ENCODE results near the gene MDGA2.

MDGA2 gene

GRCh38 chr14:47483449-47483848 is 192.0 kb downstream of the MDGA2 start:
- no peak for DNase-seq

DNA sequence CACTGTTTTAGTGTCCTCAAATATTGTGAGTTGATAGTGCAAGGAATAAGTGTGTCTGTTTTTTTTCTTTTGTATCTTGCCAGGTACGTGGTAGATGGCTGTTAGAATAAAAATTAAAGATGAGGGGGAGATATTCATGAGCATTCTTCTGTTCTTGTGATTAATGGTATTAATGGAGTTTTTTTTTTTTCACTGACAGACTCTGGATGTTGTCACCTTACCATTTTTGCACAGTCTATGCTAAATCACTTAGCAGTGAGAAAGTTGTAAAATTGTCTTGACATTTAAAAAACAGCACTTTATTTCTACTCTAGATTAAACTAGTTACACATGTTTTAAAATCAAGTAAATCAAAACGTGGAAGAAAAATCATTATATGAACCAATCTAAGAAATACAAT is 204.3 kb downstream of the MDGA2 start:
- no peak for DNase-seq

GRCh38 chr14:47466916-47467315 is 208.5 kb downstream of the MDGA2 start:
- DNase-seq: no peak

- no peak for DNase-seq
Measured at GRCh38 chr14:47454025-47454424, 221.4 kb downstream of the MDGA2 start.

GRCh38 chr14:47447076-47447475 is 228.3 kb downstream of the MDGA2 start:
- no peak for DNase-seq

- DNase-seq: no peak
Measured at GRCh38 chr14:47442211-47442610, 233.2 kb downstream of the MDGA2 start.

GRCh38 chr14:47439953-47440352 is 235.5 kb downstream of the MDGA2 start:
- no peak for DNase-seq

DNA sequence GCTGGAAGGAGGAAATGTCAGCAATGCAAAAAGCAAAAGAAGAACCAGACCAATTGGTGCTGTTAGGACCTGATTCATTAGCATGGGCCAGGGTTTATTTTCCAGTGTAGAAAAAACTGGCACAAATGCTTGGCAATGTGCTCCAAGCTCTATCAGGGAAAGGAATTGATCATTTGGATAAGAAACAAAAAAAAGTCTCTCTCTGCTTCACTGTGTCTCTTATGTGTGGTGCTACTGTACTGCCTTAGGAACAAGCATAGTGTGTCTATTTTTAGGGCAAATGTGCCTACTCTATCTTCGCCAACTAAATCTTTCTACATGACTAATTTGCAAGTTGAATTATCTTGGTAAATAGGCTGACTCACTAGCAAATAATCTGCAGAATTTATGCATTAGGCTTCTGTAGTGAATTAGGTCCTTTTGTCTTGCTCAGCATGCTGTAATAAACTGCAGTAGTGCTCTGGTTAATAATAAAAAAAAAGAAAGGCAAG is 236.7 kb downstream of the MDGA2 start:
- no peak for DNase-seq

DNA sequence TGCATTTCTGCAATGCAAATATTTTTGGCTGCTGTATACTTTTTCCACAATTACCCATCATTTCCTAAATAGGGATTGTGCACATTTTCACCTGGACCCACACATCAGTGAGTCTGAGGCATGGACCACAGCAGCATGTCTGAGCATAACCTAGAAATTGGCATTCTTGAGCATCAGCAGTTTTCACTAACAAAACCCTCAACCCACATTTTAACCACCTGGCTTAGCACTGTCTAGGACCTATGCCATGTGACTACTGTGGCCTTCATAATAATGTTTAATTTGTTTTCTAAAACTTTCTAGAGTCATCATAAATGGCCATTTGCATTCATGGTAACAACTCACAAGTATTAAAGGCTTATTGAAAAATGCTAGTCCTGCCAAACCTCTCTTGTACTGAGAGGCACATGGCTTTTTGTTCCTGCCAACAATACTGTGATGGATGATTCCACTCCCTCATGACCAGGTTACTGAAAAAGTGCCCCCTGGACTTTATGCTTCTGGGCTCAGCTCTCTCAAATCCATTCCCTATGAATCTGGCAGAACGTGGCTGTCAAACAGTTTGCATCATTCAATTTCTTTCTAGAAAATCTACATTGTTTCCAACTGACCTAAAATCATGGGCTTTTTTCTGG is 240.0 kb downstream of the MDGA2 start:
- no peak for DNase-seq

GRCh38 chr14:47427629-47428028 is 247.8 kb downstream of the MDGA2 start:
- DNase-seq: no peak

- DNase-seq: no peak
Measured at GRCh38 chr14:47425302-47425701, 250.1 kb downstream of the MDGA2 start.

- DNase-seq: no peak
Measured at GRCh38 chr14:47422191-47422590, 253.2 kb downstream of the MDGA2 start.

DNA sequence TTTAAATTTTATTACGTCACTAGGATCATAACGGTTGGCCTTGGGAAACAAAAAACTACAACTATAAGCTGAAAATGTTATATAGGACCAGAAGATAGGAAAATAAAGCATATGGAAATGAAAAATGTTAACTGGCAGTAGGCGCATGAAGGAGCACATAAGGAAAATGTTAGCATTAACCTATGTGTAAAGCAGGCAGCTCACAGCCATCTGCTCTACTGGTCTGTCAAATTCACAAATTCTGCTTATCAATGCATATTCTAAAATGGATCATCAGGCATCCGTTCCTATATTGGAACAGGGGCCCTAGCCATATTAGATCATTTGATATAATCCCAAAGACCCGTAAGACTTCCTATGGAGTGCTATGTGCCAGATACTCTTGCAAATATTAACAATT is 263.9 kb downstream of the MDGA2 start:
- DNase-seq: no peak

- no peak for DNase-seq
Measured at GRCh38 chr14:47392326-47392725, 283.1 kb downstream of the MDGA2 start.

GRCh38 chr14:47390831-47391504 is 284.4 kb downstream of the MDGA2 start:
- DNase-seq: no peak

DNA sequence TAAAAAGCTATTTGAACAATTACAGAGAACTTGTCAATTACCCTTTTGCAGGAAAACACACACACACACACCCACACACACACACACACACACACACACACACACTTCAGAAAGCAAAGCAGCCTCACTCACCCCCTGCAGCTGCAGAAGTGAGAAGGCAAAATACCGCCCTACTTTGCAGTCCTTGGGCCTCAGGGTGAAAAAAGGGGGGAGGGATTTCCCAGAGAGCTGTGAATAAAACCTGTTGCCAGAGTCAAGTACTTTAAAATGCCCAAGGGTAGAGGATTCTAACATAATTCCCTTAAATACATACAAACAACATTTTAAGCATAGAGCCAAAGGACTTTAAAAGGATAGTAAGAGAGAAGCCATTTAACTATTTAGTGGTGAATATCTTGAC is 285.9 kb downstream of the MDGA2 start:
- no peak for DNase-seq

- DNase-seq: no peak
Measured at GRCh38 chr14:47366006-47366405, 309.4 kb downstream of the MDGA2 start.

- DNase-seq: no peak
Measured at GRCh38 chr14:47365233-47365632, 310.2 kb downstream of the MDGA2 start.

GRCh38 chr14:47353186-47353585 is 322.2 kb downstream of the MDGA2 start:
- no peak for DNase-seq

DNA sequence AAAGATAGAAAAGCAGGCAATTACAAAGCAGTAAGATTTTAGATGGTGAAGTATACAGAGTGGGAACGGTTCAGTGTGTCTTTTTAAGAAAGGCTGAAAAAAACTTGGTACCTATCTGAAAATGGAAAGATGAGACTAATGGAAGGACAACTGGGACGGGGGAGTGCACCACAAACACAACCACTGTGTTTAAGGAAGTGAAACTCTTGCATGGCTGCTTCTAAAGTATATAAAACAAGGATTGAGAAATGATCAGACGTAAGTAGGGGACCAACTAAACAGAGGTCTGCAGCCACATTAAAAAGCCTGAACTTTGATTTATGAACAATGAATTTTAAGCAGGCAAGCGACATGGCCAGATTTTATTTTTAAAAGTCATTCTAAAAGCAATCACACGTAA is 328.6 kb downstream of the MDGA2 start:
- DNase-seq: no peak

DNA sequence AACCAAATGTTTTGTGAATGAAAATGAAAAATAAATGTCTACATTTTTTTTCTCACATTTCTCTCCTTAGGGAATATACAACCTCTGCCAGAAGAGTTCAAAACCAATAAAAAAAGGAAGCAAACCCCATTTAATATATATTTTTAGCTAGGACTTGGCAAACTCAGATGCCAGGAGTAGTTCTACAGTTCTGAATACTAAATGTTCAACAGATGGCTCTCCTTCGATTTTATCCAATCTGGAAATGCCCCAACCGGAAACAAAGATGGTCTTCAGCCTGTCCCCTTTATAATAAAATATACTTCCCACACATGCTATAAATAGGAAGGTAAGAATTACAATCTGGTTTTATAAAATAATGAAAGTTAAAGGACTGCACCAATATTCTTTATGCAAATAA is 330.4 kb downstream of the MDGA2 start:
- DNase-seq: no peak

GRCh38 chr14:47332939-47333338 is 342.5 kb downstream of the MDGA2 start:
- no peak for DNase-seq

DNA sequence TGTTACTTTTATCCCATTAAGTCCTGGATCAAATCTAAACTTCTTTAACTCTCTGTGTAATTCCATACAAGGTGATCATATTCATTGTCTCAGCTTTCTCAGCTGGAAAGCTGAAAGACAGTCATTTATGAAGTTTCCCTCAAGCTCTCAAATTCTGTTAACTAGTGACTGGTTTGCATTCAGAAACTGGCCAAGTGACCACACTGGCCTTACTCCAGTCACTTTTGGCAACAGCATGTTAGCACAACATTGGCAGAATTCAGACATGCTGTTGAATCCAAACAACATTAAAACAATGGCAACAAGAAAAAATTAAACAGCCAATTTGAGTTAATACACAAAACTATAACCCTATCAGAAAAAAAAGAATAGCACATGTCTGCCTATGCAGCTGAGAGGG is 343.3 kb downstream of the MDGA2 start:
- DNase-seq: no peak

GRCh38 chr14:47328376-47328775 is 347.0 kb downstream of the MDGA2 start:
- no peak for DNase-seq

DNA sequence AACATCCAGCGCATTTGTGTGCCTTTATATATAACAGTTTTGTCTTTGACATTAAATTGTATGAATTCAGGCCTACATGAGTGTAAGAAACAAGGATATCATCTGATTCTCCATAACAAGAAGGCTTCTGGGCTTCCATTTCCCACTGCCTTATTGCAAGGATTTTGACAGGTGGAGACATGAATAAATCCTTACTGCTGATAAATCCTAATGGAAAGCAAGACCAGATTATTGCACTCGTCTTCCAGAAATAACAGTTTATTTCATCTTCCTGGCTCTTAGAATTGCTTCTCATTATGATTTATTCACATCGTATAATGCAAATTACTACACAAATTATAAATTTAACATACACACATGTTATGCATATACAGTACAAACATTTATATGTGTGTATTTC is 348.1 kb downstream of the MDGA2 start:
- DNase-seq: no peak

Measured in GDM1 (cell line).